ENCODE results near the gene RECQL5. TPM values are rescaled to one million over a fixed set of nuclear protein-coding genes. Genes with fewer than 3 reads are reported as not detected.
A peak's percentile ranks its signal among the peaks of the same experiment; 100 is the strongest.

RECQL5 gene
- total RNA-seq, 4 donors from 2014 or later, result 23.2 to 51.9 (median 34.7) TPM

- Histone ChIP-seq H3K9me3 (no peaks in the 10 kb centered on the region), H3K4me3 (peak overlapping the region in 2 of 4 donors; percentile 40 to 59), H3K36me3 (peaks cover 0 to 40% (median 0%) of the 10 kb centered on the region in 3 donors), H3K27me3 (no peaks in the 10 kb centered on the region), H3K4me1 (peaks cover 0 to 48% (median 28%) of the 10 kb centered on the region in 4 donors), H3K27ac (peak overlapping the region; percentile 60 to 95 (median 88))
- DNase-seq (ENCODE audit: low spot score in 2 of 2), result no peak
- 77 to 79% methylated on average over 17 to 19 of the region's 19 CpGs for WGBS, 2 donors
- TF ChIP-seq EP300 (IDR thresholded peaks at IDR 0.05) (no peak), CTCF (IDR thresholded peaks at IDR 0.05) (no peak), POLR2A (IDR thresholded peaks at IDR 0.05) (no peak)
Measured at GRCh38 chr17:75636381-75637142, 30.4 kb downstream of the RECQL5 start.

GRCh38 chr17:75635610-75636202 is 31.2 kb downstream of the RECQL5 start:
- Histone ChIP-seq H3K4me1 (peaks cover 0 to 49% (median 29%) of the 10 kb centered on the region in 4 donors), H3K9me3 (no peaks in the 10 kb centered on the region), H3K36me3 (peaks cover 0 to 38% (median 0%) of the 10 kb centered on the region in 3 donors), H3K4me3 (peak overlapping the region; percentile 5 to 59 (median 40)), H3K27me3 (no peaks in the 10 kb centered on the region), H3K27ac (peak overlapping the region; percentile 60 to 95 (median 88))
- WGBS, 2 donors, result 41 to 70% methylated on average over 15 of the region's 16 CpGs
- no peak for DNase-seq (ENCODE audit: low spot score in 2 of 2)
- no peak for TF ChIP-seq POLR2A (IDR thresholded peaks at IDR 0.05)
- peak in 1 of 5 experiments; percentile 19 for TF ChIP-seq CTCF (IDR thresholded peaks at IDR 0.05)
- no peak for TF ChIP-seq EP300 (IDR thresholded peaks at IDR 0.05)

GRCh38 chr17:75634754-75635609 is 32.0 kb downstream of the RECQL5 start:
- 45 to 52% methylated on average over 18 of the region's 20 CpGs for WGBS, 2 donors
- peaks cover 0 to 38% (median 0%) of the 10 kb centered on the region in 3 donors for H3K36me3 ChIP-seq
- no peaks in the 10 kb centered on the region for H3K27me3 ChIP-seq
- peak overlapping the region; percentile 39 to 59 (median 42) for H3K4me3 ChIP-seq
- no peak for DNase-seq (ENCODE audit: low spot score in 2 of 2)
- peaks cover 0 to 49% (median 29%) of the 10 kb centered on the region in 4 donors for H3K4me1 ChIP-seq
- peak overlapping the region; percentile 60 to 95 (median 88) for H3K27ac ChIP-seq
- no peak for TF ChIP-seq CTCF (IDR thresholded peaks at IDR 0.05)
- TF ChIP-seq POLR2A (IDR thresholded peaks at IDR 0.05), result no peak
- TF ChIP-seq EP300 (IDR thresholded peaks at IDR 0.05), result no peak
- H3K9me3 ChIP-seq, result no peaks in the 10 kb centered on the region

DNA sequence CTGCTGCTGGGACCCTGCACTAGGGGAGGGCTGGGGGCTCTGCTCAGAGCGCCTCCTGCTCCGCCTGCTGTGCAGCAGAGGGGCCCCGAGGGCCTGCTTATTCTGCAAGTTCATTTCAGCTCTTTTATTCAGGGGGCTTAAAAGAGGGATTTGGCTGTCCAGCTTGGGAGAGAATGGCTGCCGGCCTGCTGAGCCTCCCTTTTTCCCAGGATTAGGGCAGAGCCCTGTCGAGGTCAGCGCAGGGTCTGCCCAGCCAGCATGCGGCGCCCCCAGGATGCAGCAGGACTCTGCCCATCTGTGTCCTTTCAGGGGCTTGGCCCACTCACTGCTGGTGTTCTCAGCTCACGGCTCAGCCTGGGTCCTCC is 32.6 kb downstream of the RECQL5 start:
- peak overlapping the region; percentile 39 to 59 (median 42) for H3K4me3 ChIP-seq
- TF ChIP-seq EP300 (IDR thresholded peaks at IDR 0.05) (no peak), POLR2A (IDR thresholded peaks at IDR 0.05) (no peak), CTCF (IDR thresholded peaks at IDR 0.05) (no peak)
- H3K27ac ChIP-seq, result peak overlapping the region; percentile 60 to 95 (median 88)
- DNase-seq (ENCODE audit: low spot score in 2 of 2), result no peak
- WGBS, 2 donors, result 16 to 45% methylated on average over 4 to 8 of the region's 9 CpGs
- H3K36me3 ChIP-seq, result peaks cover 0 to 38% (median 0%) of the 10 kb centered on the region in 3 donors
- H3K9me3 ChIP-seq, result no peaks in the 10 kb centered on the region
- no peaks in the 10 kb centered on the region for H3K27me3 ChIP-seq
- H3K4me1 ChIP-seq, result peaks cover 0 to 49% (median 29%) of the 10 kb centered on the region in 4 donors

Data from tibial nerve (tissue), 4 donors.